Measurements from ENCODE around the gene ARMH3.
A peak's percentile ranks its signal among the peaks of the same experiment; 100 is the strongest.

Gene ARMH3

GRCh38 chr10:102065561-102066398 lies 9.8 kb upstream of the ARMH3 start:
- TF ChIP-seq CTCF (IDR thresholded peaks at IDR 0.05), result peak; percentile 16; the same call in 1 of the 2 replicates
- no peak for TF ChIP-seq ZFX (IDR thresholded peaks at IDR 0.05; ENCODE audit: borderline replicate concordance)
- H3K27ac ChIP-seq, result peak overlapping the region; percentile 82

GRCh38 chr10:102064868-102065560 lies 9.0 kb upstream of the ARMH3 start, which contains the start of gene HPS6:
Gene HPS6 (plus strand): TSS chr10:102065349. CDS start chr10:102065475, 126 bp downstream.
- TF ChIP-seq CTCF (IDR thresholded peaks at IDR 0.05), result peak; percentile 22; the same call in 1 of the 2 replicates
- TF ChIP-seq ZFX (IDR thresholded peaks at IDR 0.05; ENCODE audit: borderline replicate concordance), result no peak
- H3K27ac ChIP-seq, result peak within 1 kb of the TSS; percentile 82

- no peak for TF ChIP-seq ZFX (IDR thresholded peaks at IDR 0.05; ENCODE audit: borderline replicate concordance)
- no peak for TF ChIP-seq CTCF (IDR thresholded peaks at IDR 0.05)
- H3K27ac ChIP-seq, result peak overlapping the region; percentile 82
Measured at GRCh38 chr10:102064503-102064867, 8.5 kb upstream of the ARMH3 start.

GRCh38 chr10:102059987-102060386 lies 4.0 kb upstream of the ARMH3 start:
- no peak for TF ChIP-seq CTCF (IDR thresholded peaks at IDR 0.05)
- no peak for TF ChIP-seq ZFX (IDR thresholded peaks at IDR 0.05; ENCODE audit: borderline replicate concordance)
- H3K27ac ChIP-seq, result no peak overlapping the region

- peak overlapping the region; percentile 83 for H3K27ac ChIP-seq
Measured at GRCh38 chr10:102054881-102055646, 909 bp downstream of the ARMH3 start.

GRCh38 chr10:102046095-102046494 lies 9.9 kb downstream of the ARMH3 start:
- TF ChIP-seq CTCF (IDR thresholded peaks at IDR 0.05) (no peak), ZFX (IDR thresholded peaks at IDR 0.05; ENCODE audit: borderline replicate concordance) (no peak)
- no peak overlapping the region for H3K27ac ChIP-seq

- H3K27ac ChIP-seq, result no peak overlapping the region
- no peak for TF ChIP-seq ZFX (IDR thresholded peaks at IDR 0.05; ENCODE audit: borderline replicate concordance)
- no peak for TF ChIP-seq CTCF (IDR thresholded peaks at IDR 0.05)
Measured at GRCh38 chr10:102045292-102045691, 10.7 kb downstream of the ARMH3 start.

All from 22Rv1 (cell line).